AG08395 (cell line): Measurements from ENCODE around the gene SERF1A.
"Not testable (repeated sequence)": the region's sequence is repeated elsewhere in the genome, so short reads cannot be mapped to it uniquely, and the experiment has no call there.

Experiments used
- DNase-seq: peaks from one replicate; pipeline ENCODE4 v3.0.0; 2012; ENCODE audit warnings: mixed read lengths, low spot score

SERF1A gene

DNA sequence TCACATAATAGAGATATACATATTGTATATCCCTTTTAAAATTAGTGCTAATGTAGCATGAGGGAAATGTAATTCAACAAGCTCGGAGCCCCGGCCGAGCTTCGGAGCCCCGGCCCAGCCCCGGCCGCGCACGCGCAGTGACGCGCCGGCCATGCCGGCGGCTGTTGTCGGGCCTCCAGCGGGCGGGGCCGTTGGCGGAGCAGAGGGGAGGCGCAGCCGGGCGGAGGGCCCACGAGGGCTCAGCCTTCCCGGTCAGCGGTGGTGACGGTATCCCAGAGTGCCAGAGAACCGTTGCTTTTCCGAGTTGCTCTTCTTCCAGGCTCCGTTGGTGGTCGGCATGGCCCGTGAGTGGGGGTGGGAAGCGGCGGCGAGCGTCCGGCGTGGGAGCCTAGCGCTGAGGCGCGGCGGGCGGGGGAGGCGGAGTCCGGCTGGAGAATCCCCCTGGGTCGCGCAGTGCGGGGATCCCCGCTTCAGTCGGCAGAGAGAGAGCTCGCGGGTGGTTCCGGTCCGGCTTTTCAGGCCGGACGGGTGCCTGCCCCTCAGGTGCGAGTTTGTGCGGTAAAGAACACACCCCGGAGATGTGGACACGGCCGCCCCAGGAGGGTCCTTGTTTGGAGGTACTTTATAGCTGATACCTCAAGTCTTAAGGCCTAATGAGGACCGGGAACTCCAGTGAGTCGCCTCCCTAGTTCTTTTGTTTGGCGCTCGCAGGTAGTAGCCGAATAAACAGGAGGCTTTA, at the start of gene SERF1A:
Gene SERF1A, plus strand, starts transcription at position 137 of the 739 bp plus-strand sequence. Its CDS starts 201 bp downstream, at position 338.
- DNase-seq: not testable (repeated sequence)

GRCh38 chr5:70866778-70867177, 33.7 kb upstream of the SERF1A start:
- not testable (repeated sequence) for DNase-seq

DNA sequence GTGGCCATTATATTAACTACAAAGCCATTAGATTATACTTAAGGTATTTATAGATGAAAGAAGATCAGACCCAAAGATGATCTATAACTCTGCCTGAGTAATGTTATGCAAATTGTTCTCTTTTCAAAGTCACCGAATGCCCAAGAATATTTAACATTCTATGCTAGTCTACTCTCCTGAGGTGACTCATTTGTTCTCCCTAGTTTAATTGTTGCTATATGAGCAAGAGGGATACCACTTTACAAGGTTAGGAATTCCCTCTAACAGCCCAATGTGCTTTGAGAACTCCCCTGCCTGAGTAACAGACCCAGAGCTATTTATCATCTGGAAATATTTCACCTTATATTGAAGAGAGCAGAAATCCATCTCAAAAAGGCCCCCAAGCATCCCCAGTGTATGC, 29.8 kb upstream of the SERF1A start:
- DNase-seq: not testable (repeated sequence)

DNA sequence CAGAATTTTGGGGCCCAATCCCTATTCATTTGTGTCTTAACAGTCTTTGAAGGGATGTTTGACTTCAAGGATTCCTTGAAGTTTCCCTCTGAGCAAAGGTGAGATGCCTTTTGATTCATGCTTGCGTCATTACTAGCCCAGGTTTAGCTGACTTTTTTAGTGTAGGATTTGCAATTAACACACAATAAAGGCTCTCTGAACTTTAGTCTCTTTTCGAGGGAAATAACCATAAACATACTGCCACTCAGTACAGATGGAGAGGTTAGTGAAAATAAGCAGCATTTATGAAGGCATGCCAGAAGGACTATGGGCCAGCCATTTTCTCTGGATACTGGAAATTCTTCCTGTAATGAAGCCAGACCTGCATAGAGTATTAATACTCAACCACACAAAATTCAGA, 4.4 kb upstream of the SERF1A start:
- not testable (repeated sequence) for DNase-seq

DNA sequence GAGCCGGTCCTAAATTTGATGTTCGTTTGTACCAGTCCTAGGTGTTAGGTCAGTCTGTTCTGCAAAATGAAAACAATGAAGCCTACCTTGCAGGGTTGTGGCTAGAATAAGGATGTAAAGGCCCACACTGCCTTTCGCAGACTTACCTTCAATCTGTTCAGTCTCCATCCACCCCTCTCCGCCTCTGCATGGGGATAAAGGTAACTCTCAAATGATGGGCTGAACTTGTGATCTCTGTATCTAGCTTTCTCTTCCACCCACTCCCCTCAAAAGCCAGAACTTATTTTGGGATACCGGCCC, 753 bp downstream of the SERF1A start:
- not testable (repeated sequence) for DNase-seq

GRCh38 chr5:70906624-70907023, 6.2 kb downstream of the SERF1A start:
- not testable (repeated sequence) for DNase-seq

DNA sequence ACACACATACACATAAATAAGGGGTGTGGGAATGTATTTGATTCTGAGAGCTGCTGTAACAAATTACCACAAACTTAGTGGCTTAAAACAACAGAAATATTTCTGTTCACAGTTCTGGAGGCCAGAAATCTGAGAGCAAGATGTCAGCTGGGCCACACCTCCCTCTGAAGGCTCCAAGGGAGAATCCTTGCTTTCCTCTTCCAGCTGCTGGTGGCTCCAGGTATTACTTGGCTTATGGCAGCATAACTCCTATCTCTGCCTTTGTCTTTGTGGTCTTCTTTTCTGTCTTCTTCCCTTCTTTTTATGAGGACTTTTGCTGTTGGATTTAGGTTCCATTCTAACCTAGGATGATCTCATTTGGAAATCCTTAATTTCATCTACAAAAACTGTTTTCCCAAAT, 16.4 kb downstream of the SERF1A start:
- DNase-seq: not testable (repeated sequence)

DNA sequence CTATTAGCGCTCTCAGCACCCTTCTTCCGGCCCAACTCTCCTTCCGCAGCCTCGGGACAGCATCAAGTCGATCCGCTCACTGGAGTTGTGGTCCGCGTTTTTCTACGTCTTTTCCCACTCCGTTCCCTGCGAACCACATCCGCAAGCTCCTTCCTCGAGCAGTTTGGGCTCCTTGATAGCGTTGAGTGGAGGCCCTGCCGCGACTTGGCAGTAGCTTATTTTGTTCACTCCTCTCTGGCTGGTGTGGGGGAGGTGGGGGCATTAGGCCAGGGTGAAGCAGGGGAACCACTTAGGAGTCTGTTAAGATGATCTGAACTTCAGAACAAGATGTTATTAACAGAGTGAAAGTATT, 24.7 kb downstream of the SERF1A start:
- not testable (repeated sequence) for DNase-seq

- DNase-seq: not testable (repeated sequence)
Measured at GRCh38 chr5:70931709-70932368, 31.4 kb downstream of the SERF1A start.

DNA sequence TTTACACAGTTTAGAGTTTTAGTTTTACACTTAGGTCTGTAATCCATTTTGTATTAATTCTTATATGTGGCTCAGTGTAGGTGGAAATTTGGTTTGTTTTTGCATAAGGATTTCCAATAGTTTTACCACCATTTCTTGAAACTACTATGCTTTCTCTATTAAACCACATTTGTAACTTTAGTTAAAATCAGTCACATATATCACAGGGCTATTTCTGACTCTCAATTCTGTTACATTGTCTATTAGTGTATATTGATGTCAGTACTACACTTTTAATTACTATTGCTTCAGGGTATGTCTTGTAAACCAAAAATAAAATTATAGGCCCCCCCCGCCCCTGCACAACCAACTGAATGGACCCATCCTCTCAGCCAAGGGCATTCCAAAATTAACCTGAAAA, 32.1 kb downstream of the SERF1A start:
- DNase-seq: not testable (repeated sequence)

GRCh38 chr5:70953068-70953467, 52.6 kb downstream of the SERF1A start:
- DNase-seq: not testable (repeated sequence)
